Endothelial cell (in vitro differentiated cells): ENCODE measurements around the gene RNF182. TPM values are rescaled to one million over a fixed set of nuclear protein-coding genes. Genes with fewer than 3 reads are reported as not detected.

Experiments
- DNase-seq: peaks from one replicate; pipeline ENCODE4 v3.0.0; 2021; ENCODE audit warnings: low spot score
- H3K27ac Mint-ChIP-seq: one replicate; pipeline ENCODE4 v1.8.0; 2021; ENCODE audit warnings: mixed read lengths, inconsistent platforms; ENCODE audit not compliant: unreplicated experiment
- H3K27me3 Mint-ChIP-seq: one replicate; pipeline ENCODE4 v1.8.0; 2021; ENCODE audit warnings: mild to moderate bottlenecking, moderate library complexity, mixed read lengths, inconsistent platforms; ENCODE audit not compliant: unreplicated experiment
- H3K36me3 Mint-ChIP-seq: one replicate; pipeline ENCODE4 v1.8.0; 2021; ENCODE audit warnings: mild to moderate bottlenecking, low read depth, mixed read lengths, inconsistent platforms; ENCODE audit not compliant: unreplicated experiment
- H3K4me1 Mint-ChIP-seq: one replicate; pipeline ENCODE4 v1.8.0; 2021; ENCODE audit warnings: mild to moderate bottlenecking, mixed read lengths, inconsistent platforms; ENCODE audit not compliant: unreplicated experiment
- H3K4me3 Mint-ChIP-seq: one replicate; pipeline ENCODE4 v1.8.0; 2021; ENCODE audit warnings: mild to moderate bottlenecking, mixed read lengths, inconsistent platforms; ENCODE audit not compliant: unreplicated experiment
- H3K9me3 Mint-ChIP-seq: one replicate; pipeline ENCODE4 v1.8.0; 2021; ENCODE audit warnings: mixed read lengths, inconsistent platforms; ENCODE audit not compliant: unreplicated experiment
- CTCF ChIP-seq: fragments of 200-600 bp; sonication (generic); IDR thresholded peaks from one replicate; pipeline ENCODE4 v1.5.0; 2021; ENCODE audit warnings: antibody characterized with exemption; ENCODE audit not compliant: unreplicated experiment
- total RNA-seq: library from RNA; stranded (reverse); fragmentation: NEBNext Ultra II Directional; extraction: Animal tissue kit (Norgen Biotek cat#: 25700); gene quantifications from one replicate; pipeline ENCODE4 v1.2.1, GENCODE V29; 2021; ENCODE audit not compliant: unreplicated experiment

The RNF182 gene
- total RNA-seq, 1 donor from 2014 or later, result 2.7 TPM

DNA sequence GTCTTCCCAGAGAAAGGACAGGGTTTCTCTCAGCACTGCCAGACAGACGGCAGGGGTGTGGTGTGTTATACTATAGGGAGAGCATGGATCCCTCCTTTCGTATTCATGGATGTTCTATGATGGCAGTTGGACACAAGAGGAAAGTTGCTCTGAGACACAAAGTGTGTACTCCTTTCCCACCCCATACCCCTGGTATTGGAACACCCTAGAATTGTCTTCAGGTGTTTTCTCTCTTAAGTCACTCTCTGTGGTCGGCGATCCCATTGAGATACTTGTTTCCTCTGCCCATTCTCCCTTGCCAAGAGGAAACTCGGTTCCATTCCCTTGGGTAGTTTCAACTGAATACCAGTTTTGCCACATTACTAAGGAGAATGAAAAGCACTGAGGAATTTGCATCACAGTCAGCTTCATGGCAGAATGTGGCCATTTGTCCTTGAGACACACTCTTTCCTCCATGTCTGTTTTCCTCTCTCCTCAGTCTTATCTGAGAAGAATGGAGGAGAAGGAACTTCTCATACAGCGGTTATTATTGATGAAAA, 53.4 kb downstream of the RNF182 start:
- DNase-seq, result no peak
- H3K27me3 Mint-ChIP-seq, result no peaks in the 10 kb centered on the region
- H3K36me3 Mint-ChIP-seq, result peaks cover 5% of the 10 kb centered on the region
- no peak overlapping the region for H3K4me3 Mint-ChIP-seq
- no peak overlapping the region for H3K27ac Mint-ChIP-seq
- H3K9me3 Mint-ChIP-seq, result peaks cover 6% of the 10 kb centered on the region
- H3K4me1 Mint-ChIP-seq, result no peaks in the 10 kb centered on the region
- TF ChIP-seq CTCF, result no peak

- no peak for TF ChIP-seq CTCF
- no peaks in the 10 kb centered on the region for H3K4me1 Mint-ChIP-seq
- H3K9me3 Mint-ChIP-seq, result no peaks in the 10 kb centered on the region
- H3K27me3 Mint-ChIP-seq, result no peaks in the 10 kb centered on the region
- no peak overlapping the region for H3K27ac Mint-ChIP-seq
- no peak overlapping the region for H3K4me3 Mint-ChIP-seq
- no peaks in the 10 kb centered on the region for H3K36me3 Mint-ChIP-seq
- DNase-seq, result no peak
Measured at GRCh38 chr6:13978787-13979186, 54.0 kb downstream of the RNF182 start.

GRCh38 chr6:13979284-13980171, 54.8 kb downstream of the RNF182 start:
- Mint-ChIP-seq H3K4me3 (no peak overlapping the region), H3K4me1 (no peaks in the 10 kb centered on the region), H3K36me3 (no peaks in the 10 kb centered on the region), H3K27ac (no peak overlapping the region), H3K27me3 (no peaks in the 10 kb centered on the region), H3K9me3 (no peaks in the 10 kb centered on the region)
- no peak for TF ChIP-seq CTCF
- no peak for DNase-seq

DNA sequence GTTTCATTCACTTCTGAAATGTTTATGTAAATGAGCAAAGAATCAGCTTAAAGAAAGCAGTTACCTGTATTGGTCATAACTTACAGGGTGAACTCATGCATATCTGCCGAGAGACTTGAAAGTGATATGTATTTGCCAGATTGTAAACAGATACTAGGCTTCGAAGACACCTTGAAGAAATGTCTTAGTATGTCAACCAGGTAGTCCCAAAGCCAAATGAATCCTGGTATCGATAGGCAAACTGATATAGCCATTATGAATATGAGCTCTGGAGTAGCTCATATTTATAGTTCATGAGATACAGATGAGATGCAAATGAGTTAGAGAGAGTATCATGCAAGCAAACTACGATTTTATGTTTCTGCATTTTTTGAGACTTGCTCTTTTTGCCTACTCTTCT, 55.8 kb downstream of the RNF182 start:
- no peak overlapping the region for H3K27ac Mint-ChIP-seq
- no peak for DNase-seq
- no peak overlapping the region for H3K4me3 Mint-ChIP-seq
- H3K36me3 Mint-ChIP-seq, result no peaks in the 10 kb centered on the region
- no peaks in the 10 kb centered on the region for H3K4me1 Mint-ChIP-seq
- no peaks in the 10 kb centered on the region for H3K9me3 Mint-ChIP-seq
- no peak for TF ChIP-seq CTCF
- H3K27me3 Mint-ChIP-seq, result no peaks in the 10 kb centered on the region
